ENCODE measurements around the gene ADRA2B.

DNA sequence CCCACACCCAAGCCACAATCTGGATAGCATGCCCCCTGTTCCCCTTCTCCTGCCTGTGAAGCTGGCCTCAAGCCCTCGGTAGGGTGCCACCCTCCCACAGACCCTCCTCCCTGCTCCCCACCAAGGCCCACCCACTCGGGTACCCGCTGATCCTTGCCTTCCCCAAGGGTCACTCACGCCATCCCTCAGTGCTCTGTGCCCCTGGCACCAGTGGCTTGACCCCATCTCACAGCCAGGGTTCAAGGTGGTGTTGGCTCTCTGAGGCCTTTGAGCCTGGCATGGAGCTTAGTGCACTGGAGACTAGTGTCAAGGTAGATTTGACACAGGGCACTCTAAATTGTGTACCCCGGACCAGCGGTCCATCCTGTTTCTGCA, 11.9 kb downstream of the ADRA2B start:
- no peak for TF ChIP-seq POLR2A (IDR thresholded peaks at IDR 0.05; ENCODE audit: low read length)
- no peak for TF ChIP-seq GATA1 (IDR thresholded peaks at IDR 0.05; ENCODE audit: low read depth, low read length)

Measured in erythroblast (primary cell).